Activated CD8-positive, alpha-beta memory T cell treated with anti-CD3 and anti-CD28 coated beads for 4 hours (primary cell): ENCODE data around the gene SHB.
"Not testable (repeated sequence)": the region's sequence is repeated elsewhere in the genome, so short reads cannot be mapped to it uniquely, and the experiment has no call there.

Experiments used
- DNase-seq, 2 donors: peaks; one replicate each; pipeline ENCODE4 v3.0.0-alpha.2; 2020; ENCODE audit warnings: low read depth in 2 of 2

SHB gene

DNA sequence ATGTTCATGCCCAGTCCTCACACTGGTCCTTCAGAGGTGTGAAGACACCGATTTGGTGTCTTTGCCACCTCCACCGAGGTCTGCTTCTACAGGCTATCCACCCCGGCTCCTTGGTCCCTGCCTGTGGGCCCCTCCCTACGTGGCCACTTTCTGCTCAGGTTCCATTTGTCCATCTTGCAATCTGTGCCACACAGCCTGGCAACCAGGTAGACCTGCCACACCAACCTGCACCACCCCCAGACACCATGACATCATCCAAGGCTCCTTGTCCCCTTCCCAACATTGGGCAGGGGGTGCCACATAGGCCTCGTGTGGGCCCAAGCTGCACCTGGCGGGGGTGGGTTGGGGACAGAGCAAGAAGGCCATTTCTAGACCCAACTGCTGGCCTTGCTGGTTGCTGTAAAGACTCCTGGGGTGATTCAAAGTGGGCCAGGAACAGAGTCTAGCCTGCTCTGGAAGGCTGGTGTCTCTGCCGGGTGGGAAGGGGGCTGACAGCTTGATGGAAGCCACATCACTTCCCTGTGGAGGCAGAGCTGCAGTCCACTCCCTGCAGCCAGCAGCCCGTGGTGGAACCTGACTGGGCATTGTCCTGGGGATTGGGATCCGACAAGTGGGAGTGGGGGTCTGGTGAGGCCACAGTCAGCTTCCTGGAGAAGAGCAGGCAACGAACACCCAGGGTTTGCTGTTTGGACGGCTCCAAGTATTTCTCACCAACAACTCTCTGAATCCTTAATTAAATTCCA lies 99.3 kb downstream of the SHB start:
- DNase-seq = no peak

DNA sequence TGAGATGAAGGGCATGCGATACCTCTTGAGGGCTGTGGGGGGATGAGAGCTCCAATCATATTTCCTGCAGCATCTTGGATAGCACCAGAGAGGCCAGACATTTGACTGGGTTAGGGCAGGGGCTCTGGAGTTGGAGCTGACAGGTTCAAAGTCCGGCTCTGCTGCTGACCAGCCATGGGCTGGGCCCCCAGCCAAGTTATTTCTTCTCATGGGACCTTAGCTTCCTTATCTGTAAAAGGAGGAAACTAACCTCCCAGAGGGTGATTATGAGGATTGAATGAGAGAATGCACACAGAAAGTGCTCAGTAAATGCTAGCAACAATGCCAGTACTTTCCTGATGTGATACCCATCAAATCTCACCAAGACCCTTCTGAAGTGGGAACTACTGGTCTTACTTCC lies 99.9 kb downstream of the SHB start:
- no peak for DNase-seq

DNA sequence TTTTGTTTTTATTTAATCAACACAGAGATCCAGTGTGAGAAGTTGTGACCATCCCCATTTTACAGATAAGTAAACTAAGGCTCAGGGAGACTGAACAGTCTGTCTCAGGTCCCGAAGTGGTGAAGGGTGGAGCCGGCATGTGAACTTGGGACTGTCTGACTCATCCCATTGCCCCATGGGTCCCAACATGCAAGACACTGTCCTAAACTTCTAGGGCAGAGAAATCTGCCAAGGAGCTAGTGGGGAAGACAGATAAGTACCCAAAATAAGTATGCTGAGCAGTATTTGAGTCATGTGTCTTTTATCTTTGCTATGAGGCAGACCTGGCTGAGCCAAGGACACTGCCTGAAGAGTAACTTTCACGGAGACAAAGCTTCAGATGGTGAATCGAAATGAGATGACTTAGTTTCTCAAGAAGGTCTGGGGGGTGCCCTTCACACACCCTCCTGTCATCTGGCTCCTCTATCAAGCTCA lies 100.8 kb downstream of the SHB start:
- DNase-seq = no peak

DNA sequence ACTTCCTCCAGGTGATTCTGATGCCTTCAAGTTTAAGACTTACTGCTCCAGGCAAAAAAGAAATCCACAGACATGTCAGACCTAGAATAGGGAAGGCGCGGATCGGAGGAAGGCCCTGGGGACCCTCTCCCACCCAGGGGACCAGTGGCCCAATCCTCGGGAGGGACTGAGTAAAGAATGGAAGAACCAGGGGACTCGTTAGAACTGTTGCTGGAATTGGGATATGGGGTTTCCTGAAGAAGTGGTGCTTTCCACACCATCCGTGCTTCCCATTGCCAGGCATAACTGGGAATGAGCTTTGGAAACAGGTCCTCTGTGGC lies 101.3 kb downstream of the SHB start:
- DNase-seq = no peak

DNA sequence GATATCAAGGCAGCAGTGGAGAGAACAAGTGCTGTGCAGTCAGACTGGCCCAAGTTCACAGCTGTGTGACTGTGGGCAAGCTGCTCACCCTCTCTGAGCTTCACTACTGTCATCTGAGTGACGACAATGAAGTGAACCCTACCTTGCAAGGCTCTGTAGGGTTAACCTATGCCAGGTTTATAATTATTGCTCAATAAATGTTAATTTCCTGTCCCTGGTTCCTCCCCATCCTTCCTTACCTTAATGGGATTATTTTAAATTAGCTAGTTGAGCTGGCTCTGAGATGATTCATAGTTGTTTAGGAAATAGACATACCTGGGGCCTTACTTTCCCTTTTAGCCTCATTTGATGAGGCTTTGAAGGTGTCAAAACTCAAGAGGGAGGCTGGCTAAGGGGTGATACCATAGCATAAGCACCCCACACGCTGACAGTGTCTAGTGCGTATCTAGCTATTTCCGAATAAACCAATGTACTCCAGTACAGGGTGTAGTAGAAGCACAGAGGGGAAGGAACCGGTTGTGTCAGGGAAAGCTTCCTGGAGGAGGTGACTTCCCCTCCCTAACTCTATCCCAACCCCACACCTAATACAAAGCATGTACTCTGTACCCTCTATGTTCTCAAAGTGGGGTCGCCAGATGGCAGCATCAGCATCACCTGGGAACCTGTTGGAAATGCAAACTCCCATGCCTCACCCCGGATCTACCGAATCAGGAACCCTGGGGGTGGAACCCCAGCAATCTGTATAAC lies 101.8 kb downstream of the SHB start:
- DNase-seq = no peak

- DNase-seq = no peak
Measured at GRCh38 chr9:37966412-37967013, 102.5 kb downstream of the SHB start.

- not testable (repeated sequence) for DNase-seq
Measured at GRCh38 chr9:37965676-37966345, 103.2 kb downstream of the SHB start.

DNA sequence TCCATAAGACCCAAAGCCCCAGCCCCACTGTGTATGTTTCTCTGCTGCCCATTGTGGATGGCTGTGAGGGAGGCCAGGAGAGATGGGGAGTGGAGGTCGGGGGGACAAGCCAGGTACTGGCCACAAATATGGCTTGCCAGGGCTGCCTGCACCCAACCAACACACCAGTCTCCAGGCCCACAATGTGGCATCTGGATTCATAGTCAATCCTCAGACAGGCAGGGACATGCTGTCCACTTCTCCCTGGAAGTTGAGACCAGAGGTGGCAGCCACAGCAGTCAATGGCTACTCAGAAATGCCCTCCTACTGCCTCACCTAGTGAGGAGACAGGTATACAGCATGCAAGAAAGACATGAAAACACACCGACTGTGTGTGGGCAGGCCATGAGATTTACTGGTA lies 103.9 kb downstream of the SHB start:
- no peak for DNase-seq

GRCh38 chr9:37964740-37965081 lies 104.3 kb downstream of the SHB start:
- no peak for DNase-seq

- DNase-seq = no peak
Measured at GRCh38 chr9:37963936-37964739, 104.9 kb downstream of the SHB start.

- DNase-seq = no peak
Measured at GRCh38 chr9:37961351-37961750, 107.7 kb downstream of the SHB start.

GRCh38 chr9:37960631-37961030 lies 108.4 kb downstream of the SHB start:
- no peak for DNase-seq

GRCh38 chr9:37959976-37960375 lies 109.1 kb downstream of the SHB start:
- DNase-seq = no peak

- no peak for DNase-seq
Measured at GRCh38 chr9:37958154-37958553, 110.9 kb downstream of the SHB start.

DNA sequence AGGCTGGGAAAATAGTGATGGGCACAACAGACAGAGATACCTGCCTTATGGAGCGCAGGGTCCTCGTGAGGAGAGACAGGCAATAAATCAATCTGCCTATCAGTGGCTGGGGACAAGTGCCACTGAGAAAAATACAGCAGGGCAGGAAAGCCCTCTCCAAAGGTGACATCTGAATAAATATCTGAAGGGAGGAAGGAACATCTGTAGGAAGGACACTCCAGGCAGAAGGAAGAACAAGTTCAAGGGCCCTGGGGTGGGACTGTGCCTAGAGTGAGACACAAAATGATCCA lies 111.4 kb downstream of the SHB start:
- no peak for DNase-seq

- DNase-seq = no peak
Measured at GRCh38 chr9:37956904-37957663, 111.9 kb downstream of the SHB start.

DNA sequence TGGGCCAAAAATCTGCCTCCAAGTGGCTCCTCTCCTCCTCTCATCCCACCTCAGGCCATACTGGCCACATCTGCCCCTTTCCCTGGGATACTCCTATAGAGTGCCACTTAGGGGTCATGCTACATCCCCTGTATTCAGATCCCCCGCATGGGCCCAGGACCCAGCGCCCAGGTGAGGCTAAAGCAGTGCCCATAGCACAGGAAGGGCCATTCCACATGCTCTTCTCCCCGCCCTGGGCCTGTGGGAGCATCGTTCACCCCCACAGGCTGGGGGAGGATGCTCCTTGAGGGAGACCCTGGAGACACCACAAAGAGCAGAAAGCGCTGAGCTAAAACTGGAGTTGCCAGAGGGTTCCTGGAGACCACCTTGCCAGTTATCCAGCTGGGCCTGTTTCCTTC lies 112.6 kb downstream of the SHB start:
- no peak for DNase-seq

DNA sequence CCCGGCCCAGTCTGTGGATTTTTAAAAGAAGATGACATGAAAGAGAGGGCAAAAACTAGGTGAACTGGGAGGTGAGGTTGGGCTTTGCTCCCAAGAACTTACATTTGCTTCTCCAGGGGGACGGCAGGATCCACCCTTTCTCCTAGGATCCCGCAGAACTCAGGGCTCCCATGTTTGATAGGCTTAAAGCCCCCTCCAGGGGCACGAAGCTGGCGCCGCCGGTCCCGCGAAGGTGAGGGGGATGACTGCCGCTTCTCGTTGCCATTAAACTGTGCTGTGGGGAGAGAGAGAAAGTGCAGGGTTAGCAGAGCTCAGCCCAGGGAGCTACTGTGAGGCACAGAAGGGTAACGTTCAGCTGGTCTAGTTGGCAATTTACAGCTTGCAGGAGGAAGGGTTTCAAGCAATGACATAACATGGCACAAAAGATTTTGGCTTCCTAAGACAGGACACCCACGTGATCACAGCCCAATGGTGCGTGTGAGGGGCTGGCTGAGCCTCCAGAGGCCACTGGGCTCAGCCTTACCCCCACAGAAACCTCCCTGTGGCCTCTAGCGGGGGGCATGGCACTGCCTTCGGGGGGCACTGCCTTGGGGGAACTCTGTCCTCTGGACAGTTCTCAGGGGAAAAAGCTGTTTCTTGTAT lies 113.1 kb downstream of the SHB start:
- no peak for DNase-seq

DNA sequence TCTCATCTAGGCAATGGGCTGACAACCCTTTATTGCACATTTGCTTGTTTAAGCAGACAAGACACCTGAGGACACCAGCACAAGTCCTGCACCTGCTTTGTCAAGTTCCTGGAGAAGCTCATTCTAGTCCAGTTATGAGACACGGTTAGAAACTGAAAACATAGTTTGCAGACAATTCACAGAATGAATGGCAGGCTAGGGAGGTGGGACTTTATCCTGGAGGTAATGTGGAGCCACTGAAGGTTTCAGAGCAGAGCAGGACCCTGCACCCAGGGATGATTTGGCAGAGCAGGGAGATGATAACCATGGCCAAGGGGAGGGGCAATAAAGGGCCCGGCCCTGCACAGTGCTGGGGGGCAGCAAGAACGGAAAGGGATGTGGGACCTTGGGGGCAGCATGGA lies 114.4 kb downstream of the SHB start:
- no peak for DNase-seq

- DNase-seq = peak in 1 of 2 donors; percentile 7
Measured at GRCh38 chr9:37953775-37954437, 115.1 kb downstream of the SHB start.
